NCI-H2081 (cell line): ENCODE results near the gene PELI1.
"Not testable (repeated sequence)": the region's sequence is repeated elsewhere in the genome, so short reads cannot be mapped to it uniquely, and the experiment has no call there.

Experiments
- DNase-seq, 2 experiments: peaks; one replicate each; lab custom pipeline; 2025; lab: John Stamatoyannopoulos, UW

PELI1 gene

GRCh38 chr2:64086347-64087082, 57.7 kb downstream of the PELI1 start:
- DNase-seq = no peak

GRCh38 chr2:64085936-64086335, 58.3 kb downstream of the PELI1 start:
- DNase-seq = no peak

- no peak for DNase-seq
Measured at GRCh38 chr2:64081046-64081445, 63.2 kb downstream of the PELI1 start.

- DNase-seq = no peak
Measured at GRCh38 chr2:64080179-64080578, 64.0 kb downstream of the PELI1 start.

GRCh38 chr2:64079688-64080087, 64.5 kb downstream of the PELI1 start:
- not testable (repeated sequence) for DNase-seq

- not testable (repeated sequence) for DNase-seq
Measured at GRCh38 chr2:64076828-64077227, 67.4 kb downstream of the PELI1 start.

GRCh38 chr2:64074616-64075015, 69.6 kb downstream of the PELI1 start:
- not testable (repeated sequence) for DNase-seq

- no peak for DNase-seq
Measured at GRCh38 chr2:64067326-64067725, 76.9 kb downstream of the PELI1 start.

GRCh38 chr2:64065516-64065915, 78.7 kb downstream of the PELI1 start:
- DNase-seq = no peak

GRCh38 chr2:64063924-64064331, 80.3 kb downstream of the PELI1 start:
- peak in 1 of 2 experiments; percentile 41 for DNase-seq

DNA sequence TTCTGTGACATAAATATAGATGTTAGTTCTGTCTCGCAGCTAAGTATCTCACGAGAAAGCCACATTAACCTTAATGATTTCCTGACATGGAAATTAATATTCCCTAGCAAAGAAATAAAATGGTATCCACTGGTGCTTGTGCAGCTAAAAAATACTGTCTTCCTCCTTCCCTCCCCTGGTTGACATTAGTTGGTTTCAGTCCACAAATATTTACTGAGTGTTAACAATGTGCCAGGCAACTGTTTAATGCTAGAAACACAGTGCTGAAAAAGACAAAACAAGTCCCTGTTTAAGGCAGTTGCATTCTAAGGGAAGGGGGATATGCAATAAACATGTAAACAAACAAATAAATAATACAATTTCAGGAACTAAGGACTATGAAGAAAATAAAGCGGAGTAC, 80.8 kb downstream of the PELI1 start:
- peak in 1 of 2 experiments; percentile 41 for DNase-seq

- DNase-seq = peak in 1 of 2 experiments; percentile 29
Measured at GRCh38 chr2:64062840-64063239, 81.4 kb downstream of the PELI1 start.

GRCh38 chr2:64059270-64059669, 85.0 kb downstream of the PELI1 start:
- no peak for DNase-seq

GRCh38 chr2:64056021-64056420, 88.2 kb downstream of the PELI1 start:
- DNase-seq = no peak

- DNase-seq = no peak
Measured at GRCh38 chr2:64054161-64054915, 89.9 kb downstream of the PELI1 start.

- peak; percentile 36 to 72 for DNase-seq
Measured at GRCh38 chr2:64052463-64053241, 91.6 kb downstream of the PELI1 start.

- peak; percentile 69 to 81 for DNase-seq
Measured at GRCh38 chr2:64049633-64050220, 94.5 kb downstream of the PELI1 start.

GRCh38 chr2:64045938-64046337, 98.3 kb downstream of the PELI1 start:
- no peak for DNase-seq
